Mammary epithelial cell (primary cell): Measurements from ENCODE around the gene TMEM94.

Source experiments
- EZH2 ChIP-seq: IDR thresholded peaks from 2 replicates; pipeline ENCODE4 v1.6.1; 2012; ENCODE audit warnings: low read length, inconsistent platforms, borderline replicate concordance
- TF ChIP-seq, protein P1 (sequence below), 2 donors: IDR thresholded peaks in 1 of 2; conservative IDR thresholded peaks in 1 of 2; 2 replicates each; pipeline ENCODE4 v1.5.1; 2011 to 2012; ENCODE audit warnings: inconsistent platforms in 2 of 2, low read length in 2 of 2, mild to moderate bottlenecking in 2 of 2, control low read depth in 1 of 2, low read depth in 1 of 2; ENCODE audit not compliant: insufficient read depth in 1 of 2; ENCODE audit errors: extremely low read depth in 1 of 2

DNA sequence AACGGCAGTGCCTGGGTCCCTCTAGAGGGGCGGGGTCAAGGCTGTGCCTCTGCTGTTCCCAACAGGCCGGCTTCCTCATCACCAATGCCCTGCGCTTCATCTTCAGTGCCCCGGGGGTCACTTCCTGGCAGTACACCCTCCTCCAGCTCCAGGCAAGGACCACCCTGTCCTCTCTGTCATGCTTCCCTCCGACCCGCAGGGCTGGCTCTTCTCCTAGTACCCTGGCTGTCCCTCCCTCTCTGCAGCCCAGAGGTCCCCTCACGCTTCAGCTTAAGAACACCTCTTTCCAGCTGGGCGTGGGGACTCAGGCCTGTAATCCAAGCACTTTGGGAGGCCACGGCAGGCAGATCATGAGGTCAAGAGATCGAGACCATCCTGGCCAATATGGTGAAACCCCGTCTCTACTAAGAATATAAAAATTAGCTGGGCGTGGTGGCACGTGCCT, 33.1 kb downstream of the TMEM94 start:
- TF ChIP-seq, protein P1, sequence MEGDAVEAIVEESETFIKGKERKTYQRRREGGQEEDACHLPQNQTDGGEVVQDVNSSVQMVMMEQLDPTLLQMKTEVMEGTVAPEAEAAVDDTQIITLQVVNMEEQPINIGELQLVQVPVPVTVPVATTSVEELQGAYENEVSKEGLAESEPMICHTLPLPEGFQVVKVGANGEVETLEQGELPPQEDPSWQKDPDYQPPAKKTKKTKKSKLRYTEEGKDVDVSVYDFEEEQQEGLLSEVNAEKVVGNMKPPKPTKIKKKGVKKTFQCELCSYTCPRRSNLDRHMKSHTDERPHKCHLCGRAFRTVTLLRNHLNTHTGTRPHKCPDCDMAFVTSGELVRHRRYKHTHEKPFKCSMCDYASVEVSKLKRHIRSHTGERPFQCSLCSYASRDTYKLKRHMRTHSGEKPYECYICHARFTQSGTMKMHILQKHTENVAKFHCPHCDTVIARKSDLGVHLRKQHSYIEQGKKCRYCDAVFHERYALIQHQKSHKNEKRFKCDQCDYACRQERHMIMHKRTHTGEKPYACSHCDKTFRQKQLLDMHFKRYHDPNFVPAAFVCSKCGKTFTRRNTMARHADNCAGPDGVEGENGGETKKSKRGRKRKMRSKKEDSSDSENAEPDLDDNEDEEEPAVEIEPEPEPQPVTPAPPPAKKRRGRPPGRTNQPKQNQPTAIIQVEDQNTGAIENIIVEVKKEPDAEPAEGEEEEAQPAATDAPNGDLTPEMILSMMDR (conservative IDR thresholded peaks at IDR 0.05 in 1 of 2, IDR thresholded peaks at IDR 0.05 in 1 of 2; ENCODE audit: extremely low read depth in 1 of 2, insufficient read depth in 1 of 2, low read depth in 1 of 2, low read length in 2 of 2), result no peak
- no peak for TF ChIP-seq EZH2
